HepG2 (cell line): Measurements from ENCODE around the gene BMPR2. TPM values are rescaled to one million over a fixed set of nuclear protein-coding genes. Genes with fewer than 3 reads are reported as not detected.
A peak's percentile ranks its signal among the peaks of the same experiment; 100 is the strongest.

Experiments used
- ELF4 ChIP-seq: sonication (generic); formaldehyde crosslinking; IDR thresholded peaks from 2 replicates; pipeline ENCODE4 v1.5.0; 2020; ENCODE audit warnings: missing genetic modification reagents, mild to moderate bottlenecking, moderate library complexity, borderline replicate concordance
- KLF6 ChIP-seq: IDR thresholded peaks from 2 replicates; pipeline ENCODE4 v1.8.0; 2016; ENCODE audit warnings: missing biosample characterization, missing genetic modification reagents
- MBD4 ChIP-seq: IDR thresholded peaks from 2 replicates; pipeline ENCODE4 v1.6.1; 2012; ENCODE audit warnings: low read length, inconsistent platforms, borderline replicate concordance
- PTBP1 ChIP-seq: fragments of 200-400 bp; formaldehyde crosslinking; IDR thresholded peaks from 2 replicates; pipeline ENCODE4 v1.6.1; 2018; ENCODE audit warnings: low read length, low read depth; ENCODE audit not compliant: poor library complexity, severe bottlenecking
- SP1 ChIP-seq, 2 experiments: fragments of 450-650 bp in 1 of 2; sonication (generic) in 1 of 2; formaldehyde crosslinking in 1 of 2; IDR thresholded peaks; 2 replicates each; pipeline versions ENCODE4 v1.4.0 to v1.6.1; 2016 to 2020; ENCODE audit warnings: missing genetic modification reagents in 1 of 2
- THYN1 ChIP-seq: sonication (generic); formaldehyde crosslinking; IDR thresholded peaks from 2 replicates; pipeline ENCODE4 v1.8.1; 2023; ENCODE audit warnings: low read depth, mild to moderate bottlenecking, moderate library complexity, missing genetic modification reagents, borderline replicate concordance
- ZC3H13 ChIP-seq: sonication (generic); formaldehyde crosslinking; IDR thresholded peaks from 2 replicates; pipeline ENCODE4 v1.8.1; 2023; ENCODE audit warnings: mild to moderate bottlenecking, missing genetic modification reagents, moderate library complexity
- ZFP36 ChIP-seq: fragments of 150-350 bp; IDR thresholded peaks from 2 replicates; pipeline ENCODE4 v1.6.1; 2018; ENCODE audit warnings: borderline replicate concordance, low read length, low read depth; ENCODE audit not compliant: partially characterized antibody
- ZNF263 ChIP-seq: sonication (generic); formaldehyde crosslinking; IDR thresholded peaks from 2 replicates; pipeline ENCODE4 v1.4.0; 2020; ENCODE audit warnings: missing genetic modification reagents
- ZNF331 ChIP-seq: sonication (generic); formaldehyde crosslinking; IDR thresholded peaks from 2 replicates; pipeline ENCODE4 v1.4.0; 2020; ENCODE audit warnings: missing genetic modification reagents
- ZNF350 ChIP-seq: sonication (generic); formaldehyde crosslinking; IDR thresholded peaks from 2 replicates; pipeline ENCODE4 v1.4.0; 2020; ENCODE audit warnings: mild to moderate bottlenecking, low read depth, missing genetic modification reagents, borderline replicate concordance
- ZNF629 ChIP-seq: sonication (generic); formaldehyde crosslinking; conservative IDR thresholded peaks from 2 replicates; pipeline ENCODE4 v1.5.0; 2020; ENCODE audit warnings: missing genetic modification reagents
- ZNF746 ChIP-seq: sonication (generic); formaldehyde crosslinking; IDR thresholded peaks from 2 replicates; pipeline ENCODE4 v1.8.0; 2022; ENCODE audit warnings: mild to moderate bottlenecking, missing genetic modification reagents
- ZNF776 ChIP-seq: sonication (generic); formaldehyde crosslinking; IDR thresholded peaks from 2 replicates; pipeline ENCODE4 v1.4.0; 2020; ENCODE audit warnings: mild to moderate bottlenecking, missing genetic modification reagents
- ZNF839 ChIP-seq: sonication (generic); formaldehyde crosslinking; IDR thresholded peaks from 2 replicates; pipeline ENCODE4 v1.4.0; 2020; ENCODE audit warnings: missing genetic modification reagents, mild to moderate bottlenecking, borderline replicate concordance
- polyA plus RNA-seq, 8 experiments: library from polyadenylated mRNA; depleted of rRNA in 3 of 8; stranded (reverse) in 7 of 8; unstranded in 1 of 8; fragments of >200 nt; fragmentation: Illumina TruSeq in 4 of 8; extraction: Trizol in 4 of 8; gene quantifications; 2 replicates each; pipeline versions ENCODE4 v1.2.1 to v1.2.3, GENCODE V29; 2011 to 2016; ENCODE audit warnings: low read depth in 4 of 8, missing spikeins in 1 of 8, mixed read lengths in 1 of 8; ENCODE audit not compliant: insufficient read depth in 1 of 8
- total RNA-seq, 5 experiments: library from RNA; depleted of rRNA; stranded (reverse); fragments of >200 nt; fragmentation: Illumina TruSeq; extraction: Trizol; gene quantifications; 2 replicates each; pipeline ENCODE4 v1.2.3, GENCODE V29; 2016; ENCODE audit warnings: low read depth in 1 of 5
- TF ChIP-seq, protein P1 (sequence below): IDR thresholded peaks from 2 replicates; pipeline ENCODE4 v1.4.0; 2020; ENCODE audit warnings: mild to moderate bottlenecking, missing genetic modification reagents
- TF ChIP-seq, protein P2 (sequence below): IDR thresholded peaks from 2 replicates; pipeline ENCODE4 v1.6.1; 2012; ENCODE audit warnings: inconsistent platforms
- TF ChIP-seq, protein P3 (sequence below): sonication (generic); formaldehyde crosslinking; IDR thresholded peaks from 2 replicates; pipeline ENCODE4 v1.9.0; 2022; ENCODE audit warnings: low read depth, missing genetic modification reagents
- TF ChIP-seq, protein P4 (sequence below): sonication (generic); formaldehyde crosslinking; IDR thresholded peaks from 2 replicates; pipeline ENCODE4 v1.4.0; 2020; ENCODE audit warnings: missing genetic modification reagents
- TF ChIP-seq, protein P5 (sequence below): IDR thresholded peaks from 2 replicates; pipeline ENCODE4 v1.6.1; 2016; ENCODE audit warnings: missing genetic modification reagents, missing compliant biosample characterization

BMPR2 gene
- total and polyA plus RNA-seq, 2 of the 13 experiments (the other 11 are each of a cell fraction or from before 2014, with no cell fraction given): 5.5 to 10.3 TPM

DNA sequence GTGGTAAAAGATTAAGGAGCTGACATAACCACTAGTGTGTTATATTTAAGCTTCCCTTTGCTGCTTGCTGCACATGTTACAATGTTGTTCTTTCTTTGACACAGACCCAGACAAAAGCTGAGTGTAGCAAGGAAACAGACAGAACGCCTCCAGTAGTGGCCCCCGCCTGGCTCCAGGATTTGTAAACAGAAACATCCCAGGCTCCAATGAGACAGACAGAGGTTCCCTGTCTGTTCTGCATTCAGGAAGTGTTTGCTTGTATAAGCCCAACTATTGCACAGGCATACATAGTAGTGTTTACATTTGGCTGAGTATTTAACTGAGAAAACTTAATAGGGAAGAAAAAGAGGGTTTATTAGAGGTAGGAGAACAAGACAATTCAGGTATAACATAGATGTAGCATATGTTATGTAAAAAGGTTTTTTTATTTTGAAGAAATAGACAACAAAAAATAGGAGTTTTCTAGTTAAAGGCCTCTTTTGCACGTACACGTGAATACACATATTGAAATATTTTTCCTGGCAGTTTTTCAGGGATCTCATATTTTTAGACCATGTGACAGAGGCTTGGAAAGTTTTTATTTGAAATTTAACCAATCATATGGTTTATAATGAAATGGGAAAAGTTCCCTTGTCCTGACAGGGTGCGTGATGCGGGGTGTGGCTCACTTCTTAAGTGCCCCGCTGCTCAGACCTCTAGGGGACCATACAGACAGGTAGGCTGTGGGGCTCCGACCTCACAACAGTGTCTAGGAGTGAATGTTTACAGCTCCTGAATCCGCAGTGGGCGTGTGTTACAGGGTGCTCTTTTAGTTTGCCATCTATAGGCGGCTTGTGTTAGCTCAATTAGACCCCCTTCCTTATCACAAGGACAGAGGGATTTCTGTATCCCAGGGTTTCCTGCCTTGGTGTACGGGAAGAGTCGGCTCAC, 118.4 kb downstream of the BMPR2 start (continued):
- no peak for TF ChIP-seq PTBP1
- TF ChIP-seq MBD4: no peak; the same call in 1 of the 2 replicates
- no peak for TF ChIP-seq ZNF839 (CRISPR knock-in tag)
- TF ChIP-seq ELF4 (CRISPR knock-in tag): 0 out of 2 replicates have a peak, but pooled peaks have one; percentile 86
- TF ChIP-seq ZNF331 (CRISPR knock-in tag): peak; percentile 87; the same call in 1 of the 2 replicates
- no peak for TF ChIP-seq ZNF629 (CRISPR knock-in tag)
- no peak for TF ChIP-seq ZC3H13 (CRISPR knock-in tag)
- TF ChIP-seq THYN1: no peak
- TF ChIP-seq, protein P1, sequence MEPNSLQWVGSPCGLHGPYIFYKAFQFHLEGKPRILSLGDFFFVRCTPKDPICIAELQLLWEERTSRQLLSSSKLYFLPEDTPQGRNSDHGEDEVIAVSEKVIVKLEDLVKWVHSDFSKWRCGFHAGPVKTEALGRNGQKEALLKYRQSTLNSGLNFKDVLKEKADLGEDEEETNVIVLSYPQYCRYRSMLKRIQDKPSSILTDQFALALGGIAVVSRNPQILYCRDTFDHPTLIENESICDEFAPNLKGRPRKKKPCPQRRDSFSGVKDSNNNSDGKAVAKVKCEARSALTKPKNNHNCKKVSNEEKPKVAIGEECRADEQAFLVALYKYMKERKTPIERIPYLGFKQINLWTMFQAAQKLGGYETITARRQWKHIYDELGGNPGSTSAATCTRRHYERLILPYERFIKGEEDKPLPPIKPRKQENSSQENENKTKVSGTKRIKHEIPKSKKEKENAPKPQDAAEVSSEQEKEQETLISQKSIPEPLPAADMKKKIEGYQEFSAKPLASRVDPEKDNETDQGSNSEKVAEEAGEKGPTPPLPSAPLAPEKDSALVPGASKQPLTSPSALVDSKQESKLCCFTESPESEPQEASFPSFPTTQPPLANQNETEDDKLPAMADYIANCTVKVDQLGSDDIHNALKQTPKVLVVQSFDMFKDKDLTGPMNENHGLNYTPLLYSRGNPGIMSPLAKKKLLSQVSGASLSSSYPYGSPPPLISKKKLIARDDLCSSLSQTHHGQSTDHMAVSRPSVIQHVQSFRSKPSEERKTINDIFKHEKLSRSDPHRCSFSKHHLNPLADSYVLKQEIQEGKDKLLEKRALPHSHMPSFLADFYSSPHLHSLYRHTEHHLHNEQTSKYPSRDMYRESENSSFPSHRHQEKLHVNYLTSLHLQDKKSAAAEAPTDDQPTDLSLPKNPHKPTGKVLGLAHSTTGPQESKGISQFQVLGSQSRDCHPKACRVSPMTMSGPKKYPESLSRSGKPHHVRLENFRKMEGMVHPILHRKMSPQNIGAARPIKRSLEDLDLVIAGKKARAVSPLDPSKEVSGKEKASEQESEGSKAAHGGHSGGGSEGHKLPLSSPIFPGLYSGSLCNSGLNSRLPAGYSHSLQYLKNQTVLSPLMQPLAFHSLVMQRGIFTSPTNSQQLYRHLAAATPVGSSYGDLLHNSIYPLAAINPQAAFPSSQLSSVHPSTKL (CRISPR knock-in tag): peak; percentile 96
- TF ChIP-seq, protein P2, sequence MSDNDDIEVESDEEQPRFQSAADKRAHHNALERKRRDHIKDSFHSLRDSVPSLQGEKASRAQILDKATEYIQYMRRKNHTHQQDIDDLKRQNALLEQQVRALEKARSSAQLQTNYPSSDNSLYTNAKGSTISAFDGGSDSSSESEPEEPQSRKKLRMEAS: peak; percentile 73
- TF ChIP-seq ZNF263: no peak
- TF ChIP-seq KLF6 (CRISPR knock-in tag): 0 out of 2 replicates have a peak, but pooled peaks have one; percentile 49
- TF ChIP-seq, protein P3, sequence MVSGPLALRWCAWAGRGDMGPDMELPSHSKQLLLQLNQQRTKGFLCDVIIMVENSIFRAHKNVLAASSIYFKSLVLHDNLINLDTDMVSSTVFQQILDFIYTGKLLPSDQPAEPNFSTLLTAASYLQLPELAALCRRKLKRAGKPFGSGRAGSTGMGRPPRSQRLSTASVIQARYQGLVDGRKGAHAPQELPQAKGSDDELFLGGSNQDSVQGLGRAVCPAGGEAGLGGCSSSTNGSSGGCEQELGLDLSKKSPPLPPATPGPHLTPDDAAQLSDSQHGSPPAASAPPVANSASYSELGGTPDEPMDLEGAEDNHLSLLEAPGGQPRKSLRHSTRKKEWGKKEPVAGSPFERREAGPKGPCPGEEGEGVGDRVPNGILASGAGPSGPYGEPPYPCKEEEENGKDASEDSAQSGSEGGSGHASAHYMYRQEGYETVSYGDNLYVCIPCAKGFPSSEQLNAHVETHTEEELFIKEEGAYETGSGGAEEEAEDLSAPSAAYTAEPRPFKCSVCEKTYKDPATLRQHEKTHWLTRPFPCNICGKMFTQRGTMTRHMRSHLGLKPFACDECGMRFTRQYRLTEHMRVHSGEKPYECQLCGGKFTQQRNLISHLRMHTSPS (CRISPR knock-in tag): no peak
- no peak for TF ChIP-seq ZFP36
- TF ChIP-seq, protein P4, sequence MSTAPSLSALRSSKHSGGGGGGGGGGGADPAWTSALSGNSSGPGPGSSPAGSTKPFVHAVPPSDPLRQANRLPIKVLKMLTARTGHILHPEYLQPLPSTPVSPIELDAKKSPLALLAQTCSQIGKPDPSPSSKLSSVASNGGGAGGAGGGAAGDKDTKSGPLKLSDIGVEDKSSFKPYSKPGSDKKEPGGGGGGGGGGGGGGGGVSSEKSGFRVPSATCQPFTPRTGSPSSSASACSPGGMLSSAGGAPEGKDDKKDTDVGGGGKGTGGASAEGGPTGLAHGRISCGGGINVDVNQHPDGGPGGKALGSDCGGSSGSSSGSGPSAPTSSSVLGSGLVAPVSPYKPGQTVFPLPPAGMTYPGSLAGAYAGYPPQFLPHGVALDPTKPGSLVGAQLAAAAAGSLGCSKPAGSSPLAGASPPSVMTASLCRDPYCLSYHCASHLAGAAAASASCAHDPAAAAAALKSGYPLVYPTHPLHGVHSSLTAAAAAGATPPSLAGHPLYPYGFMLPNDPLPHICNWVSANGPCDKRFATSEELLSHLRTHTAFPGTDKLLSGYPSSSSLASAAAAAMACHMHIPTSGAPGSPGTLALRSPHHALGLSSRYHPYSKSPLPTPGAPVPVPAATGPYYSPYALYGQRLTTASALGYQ: peak; percentile 59; the same call in 1 of the 2 replicates
- TF ChIP-seq, protein P5, sequence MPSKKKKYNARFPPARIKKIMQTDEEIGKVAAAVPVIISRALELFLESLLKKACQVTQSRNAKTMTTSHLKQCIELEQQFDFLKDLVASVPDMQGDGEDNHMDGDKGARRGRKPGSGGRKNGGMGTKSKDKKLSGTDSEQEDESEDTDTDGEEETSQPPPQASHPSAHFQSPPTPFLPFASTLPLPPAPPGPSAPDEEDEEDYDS: peak; percentile 68
- no peak for TF ChIP-seq SP1 (IDR thresholded peaks at IDR 0.05)
- no peak for TF ChIP-seq SP1 (CRISPR knock-in tag; IDR thresholded peaks at IDR 0.05)
- no peak for TF ChIP-seq ZNF350 (CRISPR knock-in tag)
- no peak for TF ChIP-seq ZNF746 (CRISPR knock-in tag)
- no peak for TF ChIP-seq ZNF776 (CRISPR knock-in tag)
